ENCODE measurements around the gene PDCD1LG2.

DNA sequence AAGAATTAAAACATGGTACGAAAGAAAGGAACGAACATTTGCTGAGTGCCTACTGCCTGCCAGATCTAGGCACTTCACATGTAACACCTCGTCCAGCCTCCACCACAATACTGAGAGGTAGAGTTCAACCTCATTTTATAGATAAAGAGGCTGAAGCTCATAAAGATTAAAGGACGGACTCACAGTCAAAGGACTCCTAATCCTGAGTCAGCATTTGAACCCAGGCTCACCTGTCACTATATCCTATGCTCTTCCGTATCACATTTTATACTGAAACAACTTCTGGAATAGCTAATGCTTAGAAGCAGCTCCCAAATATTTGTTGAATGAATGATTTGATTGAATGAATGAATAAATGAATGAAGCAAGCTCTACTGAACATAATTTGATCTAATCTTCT is 22.5 kb downstream of the PDCD1LG2 start:
- no peak for TF ChIP-seq CTCF (IDR thresholded peaks at IDR 0.05; ENCODE audit: insufficient read depth, low read length)
- TF ChIP-seq POLR2AphosphoS5 (IDR thresholded peaks at IDR 0.05; ENCODE audit: low read depth): no peak
- TF ChIP-seq SPI1 (IDR thresholded peaks at IDR 0.05; ENCODE audit: borderline replicate concordance, low read depth): no peak
- no peak for TF ChIP-seq GABPA (IDR thresholded peaks at IDR 0.05; ENCODE audit: low read depth)
- TF ChIP-seq, protein P1, sequence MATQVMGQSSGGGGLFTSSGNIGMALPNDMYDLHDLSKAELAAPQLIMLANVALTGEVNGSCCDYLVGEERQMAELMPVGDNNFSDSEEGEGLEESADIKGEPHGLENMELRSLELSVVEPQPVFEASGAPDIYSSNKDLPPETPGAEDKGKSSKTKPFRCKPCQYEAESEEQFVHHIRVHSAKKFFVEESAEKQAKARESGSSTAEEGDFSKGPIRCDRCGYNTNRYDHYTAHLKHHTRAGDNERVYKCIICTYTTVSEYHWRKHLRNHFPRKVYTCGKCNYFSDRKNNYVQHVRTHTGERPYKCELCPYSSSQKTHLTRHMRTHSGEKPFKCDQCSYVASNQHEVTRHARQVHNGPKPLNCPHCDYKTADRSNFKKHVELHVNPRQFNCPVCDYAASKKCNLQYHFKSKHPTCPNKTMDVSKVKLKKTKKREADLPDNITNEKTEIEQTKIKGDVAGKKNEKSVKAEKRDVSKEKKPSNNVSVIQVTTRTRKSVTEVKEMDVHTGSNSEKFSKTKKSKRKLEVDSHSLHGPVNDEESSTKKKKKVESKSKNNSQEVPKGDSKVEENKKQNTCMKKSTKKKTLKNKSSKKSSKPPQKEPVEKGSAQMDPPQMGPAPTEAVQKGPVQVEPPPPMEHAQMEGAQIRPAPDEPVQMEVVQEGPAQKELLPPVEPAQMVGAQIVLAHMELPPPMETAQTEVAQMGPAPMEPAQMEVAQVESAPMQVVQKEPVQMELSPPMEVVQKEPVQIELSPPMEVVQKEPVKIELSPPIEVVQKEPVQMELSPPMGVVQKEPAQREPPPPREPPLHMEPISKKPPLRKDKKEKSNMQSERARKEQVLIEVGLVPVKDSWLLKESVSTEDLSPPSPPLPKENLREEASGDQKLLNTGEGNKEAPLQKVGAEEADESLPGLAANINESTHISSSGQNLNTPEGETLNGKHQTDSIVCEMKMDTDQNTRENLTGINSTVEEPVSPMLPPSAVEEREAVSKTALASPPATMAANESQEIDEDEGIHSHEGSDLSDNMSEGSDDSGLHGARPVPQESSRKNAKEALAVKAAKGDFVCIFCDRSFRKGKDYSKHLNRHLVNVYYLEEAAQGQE (IDR thresholded peaks at IDR 0.05; ENCODE audit: insufficient replicate concordance, low read depth): no peak

Data from HL-60 (cell line).